GM23338 (cell line): ENCODE data around the gene TMEM271. TPM values are rescaled to one million over a fixed set of nuclear protein-coding genes. Genes with fewer than 3 reads are reported as not detected.
A peak's percentile ranks its signal among the peaks of the same experiment; 100 is the strongest.

Experiments
- ATAC-seq: fragments of 200-7000 bp; cut with Tn5 transposase; 3 replicates; pipeline ENCODE4 v1.9.1; 2020
- DNase-seq: peaks from one replicate; pipeline ENCODE4 v3.0.0-alpha.2; 2015; ENCODE audit warnings: low spot score
- H2AFZ ChIP-seq: fragments of 200-600 bp; sonication (generic); 2 replicates; pipeline ENCODE4 v1.8.0; 2016; ENCODE audit warnings: antibody characterized with exemption, mild to moderate bottlenecking, moderate library complexity
- H3F3A ChIP-seq: fragments of 200-600 bp; sonication (generic); replicated peaks from 2 replicates; pipeline ENCODE4 v1.8.0; 2017; ENCODE audit warnings: antibody characterized with exemption, mixed run types, low read depth
- H3K27ac ChIP-seq: fragments of 200-600 bp; sonication (generic); 2 replicates; pipeline ENCODE4 v1.6.1; 2016; ENCODE audit warnings: low read depth
- H3K27me3 ChIP-seq: fragments of 200-600 bp; sonication (generic); 2 replicates; pipeline ENCODE4 v1.8.0; 2016; ENCODE audit warnings: mild to moderate bottlenecking, mixed run types, moderate library complexity; ENCODE audit not compliant: insufficient read depth
- H3K36me3 ChIP-seq: fragments of 200-600 bp; sonication (generic); 2 replicates; pipeline ENCODE4 v1.8.0; 2016; ENCODE audit warnings: mild to moderate bottlenecking; ENCODE audit not compliant: insufficient read depth
- H3K4me1 ChIP-seq: fragments of 200-600 bp; sonication (generic); 2 replicates; pipeline ENCODE4 v1.8.0; 2016; ENCODE audit warnings: mild to moderate bottlenecking, moderate library complexity; ENCODE audit not compliant: insufficient read depth
- H3K4me2 ChIP-seq: fragments of 200-600 bp; sonication (generic); 2 replicates; pipeline ENCODE4 v1.7.1; 2017; ENCODE audit warnings: mixed run types
- H3K4me3 ChIP-seq: fragments of 200-600 bp; sonication (generic); 2 replicates; pipeline ENCODE4 v1.6.1; 2016; ENCODE audit warnings: mixed run types
- H3K79me2 ChIP-seq: fragments of 200-600 bp; sonication (generic); replicated peaks from 2 replicates; pipeline ENCODE4 v1.8.0; 2017; ENCODE audit warnings: mild to moderate bottlenecking; ENCODE audit not compliant: insufficient read depth
- H3K9me2 ChIP-seq: fragments of 200-600 bp; sonication (generic); 2 replicates; pipeline ENCODE4 v1.8.0; 2017; ENCODE audit not compliant: insufficient read depth
- H4K20me1 ChIP-seq: fragments of 200-600 bp; sonication (generic); replicated peaks from 2 replicates; pipeline ENCODE4 v1.8.0; 2017; ENCODE audit warnings: mild to moderate bottlenecking; ENCODE audit not compliant: insufficient read depth
- H3K27ac Mint-ChIP-seq: 2 replicates; pipeline ENCODE4 v1.8.0; 2020; ENCODE audit warnings: inconsistent platforms, mild to moderate bottlenecking, moderate library complexity, mixed read lengths
- H3K27me3 Mint-ChIP-seq: 3 replicates; pipeline ENCODE4 v1.8.0; 2022; ENCODE audit warnings: low read depth, mild to moderate bottlenecking, moderate library complexity, mixed read lengths, inconsistent platforms; ENCODE audit not compliant: insufficient read depth, poor library complexity
- H3K36me3 Mint-ChIP-seq: 3 replicates; pipeline ENCODE4 v1.8.0; 2021; ENCODE audit warnings: low read depth, mild to moderate bottlenecking, inconsistent platforms, moderate library complexity, mixed read lengths
- H3K4me1 Mint-ChIP-seq: 3 replicates; pipeline ENCODE4 v1.8.0; 2020; ENCODE audit warnings: mild to moderate bottlenecking, inconsistent platforms, mixed read lengths
- H3K4me3 Mint-ChIP-seq: 3 replicates; pipeline ENCODE4 v1.8.0; 2021; ENCODE audit warnings: moderate library complexity, mild to moderate bottlenecking, inconsistent platforms, mixed read lengths
- H3K9me3 Mint-ChIP-seq: 3 replicates; pipeline ENCODE4 v1.8.0; 2020; ENCODE audit warnings: moderate library complexity, mild to moderate bottlenecking, inconsistent platforms, mixed read lengths
- CREB1 ChIP-seq: fragments of 250-450 bp; sonication (Bioruptor Pico); IDR thresholded peaks from 2 replicates; pipeline ENCODE4 v1.5.0; 2020; ENCODE audit warnings: low read depth, mild to moderate bottlenecking, moderate library complexity
- CTCF ChIP-seq, 2 experiments: fragments of 200-600 bp in 1 of 2; sonication (generic) in 1 of 2; conservative IDR thresholded peaks; 2 replicates each; pipeline versions ENCODE4 v1.5.1 to v1.6.1; 2016 to 2017; ENCODE audit warnings: antibody characterized with exemption in 2 of 2, low read depth in 2 of 2, mild to moderate bottlenecking in 2 of 2, moderate library complexity in 1 of 2
- ETS1 ChIP-seq: IDR thresholded peaks from 2 replicates; pipeline ENCODE4 v1.6.1; 2016; ENCODE audit warnings: antibody characterized with exemption
- EZH2 ChIP-seq: fragments of 200-600 bp; sonication (generic); IDR thresholded peaks from one replicate; pipeline ENCODE4 v1.8.0; 2017; ENCODE audit warnings: antibody characterized with exemption, mild to moderate bottlenecking, low read depth; ENCODE audit not compliant: unreplicated experiment
- EZH2phosphoT487 ChIP-seq: fragments of 200-600 bp; sonication (generic); IDR thresholded peaks from one replicate; pipeline ENCODE4 v1.8.1; 2018; ENCODE audit warnings: antibody characterized with exemption; ENCODE audit not compliant: unreplicated experiment
- JUNB ChIP-seq: IDR thresholded peaks from one replicate; pipeline ENCODE4 v1.6.1; 2016; ENCODE audit warnings: antibody characterized with exemption; ENCODE audit not compliant: unreplicated experiment
- NANOG ChIP-seq: IDR thresholded peaks from 2 replicates; pipeline ENCODE4 v1.6.1; 2016; ENCODE audit warnings: antibody characterized with exemption, borderline replicate concordance
- POLR2AphosphoS5 ChIP-seq: IDR thresholded peaks from 2 replicates; pipeline ENCODE4 v1.6.1; 2016; ENCODE audit warnings: antibody characterized with exemption, low read depth
- REST ChIP-seq: IDR thresholded peaks from one replicate; pipeline ENCODE4 v1.6.1; 2018; ENCODE audit warnings: antibody characterized with exemption; ENCODE audit not compliant: unreplicated experiment
- STAT1 ChIP-seq: IDR thresholded peaks from one replicate; pipeline ENCODE4 v1.6.1; 2016; ENCODE audit warnings: antibody characterized with exemption; ENCODE audit not compliant: unreplicated experiment
- ZNF114 ChIP-seq: fragments of 250-450 bp; sonication (Bioruptor Pico); IDR thresholded peaks from 2 replicates; pipeline ENCODE4 v1.5.0; 2020; ENCODE audit warnings: mild to moderate bottlenecking, moderate library complexity
- ZNF331 ChIP-seq: fragments of 250-450 bp; sonication (Bioruptor Pico); IDR thresholded peaks from 2 replicates; pipeline ENCODE4 v1.5.0; 2020; ENCODE audit warnings: low read depth, mild to moderate bottlenecking, moderate library complexity
- polyA plus RNA-seq: library from polyadenylated mRNA; unstranded; fragments of >200 nt; fragmentation: Nextera tagmentation; extraction: Ambion mirVana; gene quantifications from 2 replicates; pipeline ENCODE4 v1.2.1, GENCODE V29; 2016
- total RNA-seq: library from RNA; depleted of rRNA; stranded (reverse); fragments of >200 nt; shearing (Covaris generic); gene quantifications from 2 replicates; pipeline ENCODE4 v1.2.3, GENCODE V29; 2014
- TF ChIP-seq, protein P1 (sequence below): fragments of 250-450 bp; sonication (Bioruptor Pico); IDR thresholded peaks from 2 replicates; pipeline ENCODE4 v1.5.0; 2020; ENCODE audit warnings: mild to moderate bottlenecking, moderate library complexity

The TMEM271 gene
- total and polyA plus RNA-seq, 2 experiments from 2014 or later: 0.11 TPM; not detected in 1

DNA sequence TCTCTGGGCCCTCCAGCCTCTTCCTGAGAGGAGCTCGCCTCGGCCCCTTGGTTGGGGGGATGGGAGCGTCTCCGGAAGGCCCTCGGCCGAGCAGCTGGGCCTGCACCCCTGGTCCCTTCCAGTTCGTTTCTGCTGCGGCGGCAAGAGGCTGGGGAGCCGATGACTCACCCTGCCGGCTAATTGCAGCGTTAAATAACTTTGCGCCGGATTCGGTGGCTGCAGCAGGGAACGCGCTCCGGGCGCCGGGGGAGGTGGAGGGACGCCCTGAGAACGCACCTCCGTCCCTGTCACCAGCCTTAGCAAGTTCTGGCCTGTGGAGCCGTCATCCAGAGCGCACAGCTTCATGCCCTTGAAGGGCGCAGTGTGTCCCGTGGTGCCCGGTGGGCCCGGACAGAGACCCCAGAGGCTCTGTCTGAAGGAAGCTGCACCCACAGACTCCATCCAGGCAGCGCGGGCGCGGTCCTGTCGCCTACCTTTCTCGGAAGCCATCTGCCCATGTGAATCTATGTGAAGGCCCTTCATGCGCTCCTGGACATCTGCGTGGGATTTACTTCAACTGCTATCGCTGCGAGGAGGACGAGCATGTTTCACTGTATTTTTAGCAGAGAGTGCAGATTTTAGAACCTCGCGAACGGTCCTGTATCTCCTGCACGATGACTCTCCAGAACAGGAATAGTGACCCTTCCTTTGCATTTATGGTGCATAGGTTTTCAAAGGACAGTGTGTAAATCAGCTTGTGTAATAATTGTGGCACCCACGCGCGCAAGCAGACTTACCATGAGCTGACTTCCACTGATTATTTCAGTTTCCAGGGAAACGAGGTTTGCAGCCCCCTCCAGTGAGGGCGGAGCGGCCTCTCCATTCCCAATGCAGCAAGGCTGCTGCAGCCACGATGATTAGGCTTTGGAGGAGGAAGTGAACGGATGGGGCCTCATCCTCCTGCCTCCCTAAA is 1.7 kb upstream of the TMEM271 start:
- no peak overlapping the region for H3K27ac ChIP-seq

More for the DNA sequence above, 1.7 kb upstream of the TMEM271 start:
- H3K36me3 Mint-ChIP-seq: peaks cover 2% of the 10 kb centered on the region; the same call in 2 of the 3 replicates
- no peak overlapping the region for H3K27ac Mint-ChIP-seq
- TF ChIP-seq NANOG (no peak), ZNF331 (CRISPR knock-in tag) (no peak), ETS1 (no peak), POLR2AphosphoS5 (no peak), CTCF (conservative IDR thresholded peaks at IDR 0.05; ENCODE audit: low read depth in 2 of 2) (no peak), JUNB (no peak), REST (no peak), EZH2phosphoT487 (peak; percentile 57), ZNF114 (CRISPR knock-in tag) (no peak), CREB1 (CRISPR knock-in tag) (no peak), EZH2 (peak; percentile 53), STAT1 (no peak)
- TF ChIP-seq, protein P1, sequence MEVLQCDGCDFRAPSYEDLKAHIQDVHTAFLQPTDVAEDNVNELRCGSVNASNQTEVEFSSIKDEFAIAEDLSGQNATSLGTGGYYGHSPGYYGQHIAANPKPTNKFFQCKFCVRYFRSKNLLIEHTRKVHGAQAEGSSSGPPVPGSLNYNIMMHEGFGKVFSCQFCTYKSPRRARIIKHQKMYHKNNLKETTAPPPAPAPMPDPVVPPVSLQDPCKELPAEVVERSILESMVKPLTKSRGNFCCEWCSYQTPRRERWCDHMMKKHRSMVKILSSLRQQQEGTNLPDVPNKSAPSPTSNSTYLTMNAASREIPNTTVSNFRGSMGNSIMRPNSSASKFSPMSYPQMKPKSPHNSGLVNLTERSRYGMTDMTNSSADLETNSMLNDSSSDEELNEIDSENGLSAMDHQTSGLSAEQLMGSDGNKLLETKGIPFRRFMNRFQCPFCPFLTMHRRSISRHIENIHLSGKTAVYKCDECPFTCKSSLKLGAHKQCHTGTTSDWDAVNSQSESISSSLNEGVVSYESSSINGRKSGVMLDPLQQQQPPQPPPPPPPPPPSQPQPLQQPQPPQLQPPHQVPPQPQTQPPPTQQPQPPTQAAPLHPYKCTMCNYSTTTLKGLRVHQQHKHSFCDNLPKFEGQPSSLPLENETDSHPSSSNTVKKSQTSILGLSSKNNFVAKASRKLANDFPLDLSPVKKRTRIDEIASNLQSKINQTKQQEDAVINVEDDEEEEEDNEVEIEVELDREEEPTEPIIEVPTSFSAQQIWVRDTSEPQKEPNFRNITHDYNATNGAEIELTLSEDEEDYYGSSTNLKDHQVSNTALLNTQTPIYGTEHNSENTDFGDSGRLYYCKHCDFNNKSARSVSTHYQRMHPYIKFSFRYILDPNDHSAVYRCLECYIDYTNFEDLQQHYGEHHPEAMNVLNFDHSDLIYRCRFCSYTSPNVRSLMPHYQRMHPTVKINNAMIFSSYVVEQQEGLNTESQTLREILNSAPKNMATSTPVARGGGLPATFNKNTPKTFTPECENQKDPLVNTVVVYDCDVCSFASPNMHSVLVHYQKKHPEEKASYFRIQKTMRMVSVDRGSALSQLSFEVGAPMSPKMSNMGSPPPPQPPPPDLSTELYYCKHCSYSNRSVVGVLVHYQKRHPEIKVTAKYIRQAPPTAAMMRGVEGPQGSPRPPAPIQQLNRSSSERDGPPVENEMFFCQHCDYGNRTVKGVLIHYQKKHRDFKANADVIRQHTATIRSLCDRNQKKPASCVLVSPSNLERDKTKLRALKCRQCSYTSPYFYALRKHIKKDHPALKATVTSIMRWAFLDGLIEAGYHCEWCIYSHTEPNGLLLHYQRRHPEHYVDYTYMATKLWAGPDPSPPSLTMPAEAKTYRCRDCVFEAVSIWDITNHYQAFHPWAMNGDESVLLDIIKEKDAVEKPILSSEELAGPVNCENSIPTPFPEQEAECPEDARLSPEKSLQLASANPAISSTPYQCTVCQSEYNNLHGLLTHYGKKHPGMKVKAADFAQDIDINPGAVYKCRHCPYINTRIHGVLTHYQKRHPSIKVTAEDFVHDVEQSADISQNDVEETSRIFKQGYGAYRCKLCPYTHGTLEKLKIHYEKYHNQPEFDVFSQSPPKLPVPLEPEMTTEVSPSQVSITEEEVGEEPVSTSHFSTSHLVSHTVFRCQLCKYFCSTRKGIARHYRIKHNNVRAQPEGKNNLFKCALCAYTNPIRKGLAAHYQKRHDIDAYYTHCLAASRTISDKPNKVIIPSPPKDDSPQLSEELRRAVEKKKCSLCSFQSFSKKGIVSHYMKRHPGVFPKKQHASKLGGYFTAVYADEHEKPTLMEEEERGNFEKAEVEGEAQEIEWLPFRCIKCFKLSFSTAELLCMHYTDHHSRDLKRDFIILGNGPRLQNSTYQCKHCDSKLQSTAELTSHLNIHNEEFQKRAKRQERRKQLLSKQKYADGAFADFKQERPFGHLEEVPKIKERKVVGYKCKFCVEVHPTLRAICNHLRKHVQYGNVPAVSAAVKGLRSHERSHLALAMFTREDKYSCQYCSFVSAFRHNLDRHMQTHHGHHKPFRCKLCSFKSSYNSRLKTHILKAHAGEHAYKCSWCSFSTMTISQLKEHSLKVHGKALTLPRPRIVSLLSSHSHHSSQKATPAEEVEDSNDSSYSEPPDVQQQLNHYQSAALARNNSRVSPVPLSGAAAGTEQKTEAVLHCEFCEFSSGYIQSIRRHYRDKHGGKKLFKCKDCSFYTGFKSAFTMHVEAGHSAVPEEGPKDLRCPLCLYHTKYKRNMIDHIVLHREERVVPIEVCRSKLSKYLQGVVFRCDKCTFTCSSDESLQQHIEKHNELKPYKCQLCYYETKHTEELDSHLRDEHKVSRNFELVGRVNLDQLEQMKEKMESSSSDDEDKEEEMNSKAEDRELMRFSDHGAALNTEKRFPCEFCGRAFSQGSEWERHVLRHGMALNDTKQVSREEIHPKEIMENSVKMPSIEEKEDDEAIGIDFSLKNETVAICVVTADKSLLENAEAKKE (CRISPR knock-in tag): no peak
- Histone ChIP-seq H2AFZ (peak overlapping the region; percentile 92), H3K36me3 (no peaks in the 10 kb centered on the region), H3K4me1 (peaks cover 31% of the 10 kb centered on the region), H3K27me3 (peaks cover 90% of the 10 kb centered on the region), H3K4me3 (peak overlapping the region; percentile 83), H3K9me2 (no peaks in the 10 kb centered on the region), H3K79me2 (no peaks in the 10 kb centered on the region), H3K4me2 (peak overlapping the region; percentile 93), H3F3A (peaks cover 11% of the 10 kb centered on the region), H4K20me1 (peaks cover 5% of the 10 kb centered on the region; the same call in 1 of the 2 replicates)
- peaks cover 24% of the 10 kb centered on the region for H3K4me1 Mint-ChIP-seq
- ATAC-seq (peak; percentile 42), DNase-seq (peak; percentile 81)
- H3K27me3 Mint-ChIP-seq: peaks cover 72% of the 10 kb centered on the region
- H3K9me3 Mint-ChIP-seq: peaks cover 6% of the 10 kb centered on the region; the same call in 2 of the 3 replicates
- H3K4me3 Mint-ChIP-seq: peak overlapping the region; percentile 89
